Stomach (tissue), 4 donors: ENCODE measurements around the gene RSPO3.

Source experiments
- POLR2A ChIP-seq, 4 donors: fragments of 450-650 bp; IDR thresholded peaks; one replicate each; pipeline ENCODE4 v1.6.1; 2016; ENCODE audit warnings: antibody characterized with exemption in 4 of 4, control low read depth in 2 of 4, mild to moderate bottlenecking in 1 of 4, moderate library complexity in 1 of 4
- POLR2AphosphoS5 ChIP-seq, 3 donors: sonication (generic); formaldehyde crosslinking; IDR thresholded peaks; one replicate each; pipeline ENCODE4 v1.6.1; 2016; ENCODE audit warnings: antibody characterized with exemption in 3 of 3
- TF ChIP-seq, protein P1 (sequence below), 7 experiments: fragments of 450-650 bp in 4 of 7; fragments of 200-600 bp in 3 of 7; sonication (generic) in 3 of 7; IDR thresholded peaks; one replicate each; pipeline ENCODE4 v1.5.1; 2016 to 2019; ENCODE audit warnings: antibody characterized with exemption in 7 of 7, control low read depth in 2 of 7, mild to moderate bottlenecking in 1 of 7

DNA sequence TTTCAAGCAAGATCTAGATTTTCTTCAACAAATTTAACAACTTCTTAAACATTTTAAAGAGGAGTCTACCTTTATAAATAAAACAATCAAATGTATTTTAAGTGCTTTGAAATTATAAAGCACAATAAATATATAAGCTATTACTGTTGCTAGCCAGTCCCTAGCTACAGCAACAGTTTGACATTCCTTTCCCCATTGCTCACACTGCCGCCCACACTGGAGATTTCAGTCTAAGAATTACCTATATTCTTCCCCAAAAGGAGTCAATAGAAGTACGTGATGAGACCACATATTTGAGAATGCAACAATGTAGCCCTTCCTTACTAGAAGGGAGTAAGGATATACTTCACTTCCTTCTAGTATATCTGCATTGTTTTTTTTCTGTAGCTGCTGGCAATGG, 82.8 kb downstream of the RSPO3 start:
- TF ChIP-seq POLR2A (IDR thresholded peaks at IDR 0.05) (no peak), POLR2AphosphoS5 (IDR thresholded peaks at IDR 0.05) (no peak)
- TF ChIP-seq, protein P1, sequence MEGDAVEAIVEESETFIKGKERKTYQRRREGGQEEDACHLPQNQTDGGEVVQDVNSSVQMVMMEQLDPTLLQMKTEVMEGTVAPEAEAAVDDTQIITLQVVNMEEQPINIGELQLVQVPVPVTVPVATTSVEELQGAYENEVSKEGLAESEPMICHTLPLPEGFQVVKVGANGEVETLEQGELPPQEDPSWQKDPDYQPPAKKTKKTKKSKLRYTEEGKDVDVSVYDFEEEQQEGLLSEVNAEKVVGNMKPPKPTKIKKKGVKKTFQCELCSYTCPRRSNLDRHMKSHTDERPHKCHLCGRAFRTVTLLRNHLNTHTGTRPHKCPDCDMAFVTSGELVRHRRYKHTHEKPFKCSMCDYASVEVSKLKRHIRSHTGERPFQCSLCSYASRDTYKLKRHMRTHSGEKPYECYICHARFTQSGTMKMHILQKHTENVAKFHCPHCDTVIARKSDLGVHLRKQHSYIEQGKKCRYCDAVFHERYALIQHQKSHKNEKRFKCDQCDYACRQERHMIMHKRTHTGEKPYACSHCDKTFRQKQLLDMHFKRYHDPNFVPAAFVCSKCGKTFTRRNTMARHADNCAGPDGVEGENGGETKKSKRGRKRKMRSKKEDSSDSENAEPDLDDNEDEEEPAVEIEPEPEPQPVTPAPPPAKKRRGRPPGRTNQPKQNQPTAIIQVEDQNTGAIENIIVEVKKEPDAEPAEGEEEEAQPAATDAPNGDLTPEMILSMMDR (IDR thresholded peaks at IDR 0.05), result no peak
